Esophagus mucosa (tissue), 1 donor: ENCODE measurements around the gene SS18L1. TPM values are rescaled to one million over a fixed set of nuclear protein-coding genes. Genes with fewer than 3 reads are reported as not detected.

Experiments
- ATAC-seq: fragments of 200-7000 bp; cut with Tn5 transposase; one replicate; pipeline ENCODE4 v1.9.1; 2020
- total RNA-seq: library from RNA; stranded (reverse); gene quantifications from one replicate; pipeline ENCODE4 v1.2.4, GENCODE V29; 2023
- donor health status: DM: yes; HTN: yes; CAD: no.

The SS18L1 gene
- total RNA-seq, 1 donor from 2014 or later, result 6.9 TPM

DNA sequence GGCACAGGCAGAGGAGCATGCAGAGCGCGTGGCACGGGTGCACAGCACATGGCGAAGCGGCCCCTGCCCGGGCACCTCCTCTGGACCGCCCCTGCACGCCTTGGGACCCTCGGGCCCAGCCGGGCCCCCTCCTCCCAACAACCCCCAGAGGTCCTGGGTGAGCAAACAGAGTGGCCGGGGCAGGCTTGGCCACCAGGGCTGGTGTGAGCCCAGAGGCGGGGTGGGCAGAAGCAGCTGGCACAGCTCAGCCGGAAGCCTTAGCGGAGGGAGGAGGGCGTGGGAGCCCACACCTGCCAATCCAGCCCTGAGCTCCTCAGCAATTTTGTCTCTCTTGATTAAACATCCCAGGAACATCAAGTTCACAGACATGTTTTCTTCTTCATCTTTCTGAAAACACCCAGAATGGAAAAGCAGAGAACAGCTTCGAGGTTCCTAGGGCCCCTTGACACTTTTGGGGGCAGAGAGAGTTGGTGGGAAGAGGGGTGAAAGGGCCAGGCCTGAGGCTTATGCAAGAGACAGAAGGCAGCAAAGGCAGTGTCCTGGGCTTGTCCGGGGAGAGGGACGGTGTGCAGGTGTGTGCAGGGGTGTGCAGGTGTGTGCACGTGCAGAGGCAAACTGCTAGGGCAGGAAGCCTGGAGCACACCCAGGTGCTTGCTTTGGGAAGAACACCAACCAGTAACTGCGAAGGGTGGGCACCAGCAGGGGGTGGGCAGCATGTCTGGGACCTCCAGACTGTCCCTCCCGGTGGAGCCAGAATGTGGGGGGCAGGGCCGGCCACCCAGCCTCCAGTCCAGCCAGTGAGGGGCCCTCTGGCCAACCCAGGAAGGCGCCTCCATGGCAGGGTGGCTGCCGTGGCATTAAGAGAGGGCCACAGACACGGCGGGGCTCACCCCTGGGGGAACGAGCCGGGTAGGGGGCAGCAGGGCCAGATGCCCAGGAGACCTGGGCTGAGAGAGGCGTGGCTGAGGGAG, 71.7 kb downstream of the SS18L1 start:
- ATAC-seq, result no peak

DNA sequence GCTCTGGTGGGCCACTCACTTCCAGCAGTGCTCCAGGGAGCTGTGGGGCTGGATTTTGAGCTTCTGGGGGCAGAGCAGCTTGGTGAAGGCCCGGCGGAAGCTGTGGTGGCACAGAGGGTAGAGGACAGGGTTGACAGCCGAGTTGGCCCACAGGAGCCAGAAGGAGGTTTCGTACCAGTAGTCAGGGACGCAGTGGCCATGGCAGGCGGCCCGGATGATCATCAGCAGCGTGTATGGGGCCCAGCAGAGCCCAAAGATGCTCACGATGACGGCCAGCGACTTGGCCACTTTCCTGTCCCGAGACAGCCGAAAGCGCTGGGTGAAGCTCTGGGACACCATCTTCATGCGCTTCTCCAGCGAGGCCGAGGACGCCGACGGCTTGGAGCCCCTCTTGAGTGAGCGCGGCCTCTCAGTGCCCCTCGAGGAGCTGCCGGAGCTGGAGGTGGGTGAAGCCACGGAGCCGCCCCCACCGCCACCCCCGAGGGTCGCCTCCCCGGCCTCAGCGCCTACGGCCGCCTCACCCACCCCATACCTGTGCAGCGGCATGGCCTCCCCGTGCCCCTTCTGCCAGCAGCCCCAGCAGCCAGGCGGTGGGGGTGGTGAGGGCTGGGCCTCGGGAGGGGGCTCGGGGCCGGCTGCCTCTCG, 72.5 kb downstream of the SS18L1 start:
- ATAC-seq, result no peak

DNA sequence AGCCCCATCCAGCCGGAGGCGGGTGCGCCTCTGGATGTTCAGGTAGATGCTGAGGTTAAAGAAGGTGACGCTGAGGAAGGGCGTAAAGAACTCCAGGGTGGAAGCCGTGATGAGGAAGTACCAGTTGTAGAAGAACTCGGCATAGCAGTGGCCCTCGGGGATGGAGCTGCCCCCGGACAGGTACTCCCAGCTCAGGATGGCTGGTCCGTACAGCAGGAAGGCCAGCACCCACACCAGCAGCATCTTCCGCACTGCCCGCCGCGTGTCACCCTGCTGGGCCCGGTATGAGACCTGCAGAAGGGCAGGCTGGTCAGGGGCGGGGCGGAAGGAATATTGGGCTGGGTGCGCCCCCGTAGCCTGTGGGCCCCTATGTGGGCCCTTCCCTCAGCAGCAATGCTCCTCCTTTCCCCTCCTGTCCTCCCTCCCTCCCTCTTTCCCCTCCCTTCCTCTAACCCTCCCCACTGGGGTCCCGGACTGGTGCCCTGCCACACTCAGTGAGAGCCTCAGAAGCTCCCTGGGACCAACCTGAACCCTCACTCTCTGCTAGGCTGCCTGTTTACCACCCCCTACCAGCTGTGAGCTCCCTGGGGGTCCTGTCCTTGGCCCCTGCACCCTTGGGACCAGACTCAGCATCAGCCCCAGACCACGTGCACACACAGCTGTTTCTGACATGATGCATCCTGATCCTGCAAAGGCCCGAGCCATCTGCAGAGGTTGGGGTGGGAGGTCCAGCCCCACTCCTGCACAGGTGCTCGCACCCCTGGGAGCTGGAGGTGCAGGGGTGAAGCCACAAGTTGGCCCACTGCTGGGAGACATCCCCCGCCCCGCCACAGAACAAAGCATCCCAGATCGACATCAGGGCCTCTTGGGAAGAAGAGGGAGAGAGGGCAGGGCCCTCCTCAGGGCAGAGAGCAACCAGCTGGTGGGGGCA, 73.3 kb downstream of the SS18L1 start:
- no peak for ATAC-seq

DNA sequence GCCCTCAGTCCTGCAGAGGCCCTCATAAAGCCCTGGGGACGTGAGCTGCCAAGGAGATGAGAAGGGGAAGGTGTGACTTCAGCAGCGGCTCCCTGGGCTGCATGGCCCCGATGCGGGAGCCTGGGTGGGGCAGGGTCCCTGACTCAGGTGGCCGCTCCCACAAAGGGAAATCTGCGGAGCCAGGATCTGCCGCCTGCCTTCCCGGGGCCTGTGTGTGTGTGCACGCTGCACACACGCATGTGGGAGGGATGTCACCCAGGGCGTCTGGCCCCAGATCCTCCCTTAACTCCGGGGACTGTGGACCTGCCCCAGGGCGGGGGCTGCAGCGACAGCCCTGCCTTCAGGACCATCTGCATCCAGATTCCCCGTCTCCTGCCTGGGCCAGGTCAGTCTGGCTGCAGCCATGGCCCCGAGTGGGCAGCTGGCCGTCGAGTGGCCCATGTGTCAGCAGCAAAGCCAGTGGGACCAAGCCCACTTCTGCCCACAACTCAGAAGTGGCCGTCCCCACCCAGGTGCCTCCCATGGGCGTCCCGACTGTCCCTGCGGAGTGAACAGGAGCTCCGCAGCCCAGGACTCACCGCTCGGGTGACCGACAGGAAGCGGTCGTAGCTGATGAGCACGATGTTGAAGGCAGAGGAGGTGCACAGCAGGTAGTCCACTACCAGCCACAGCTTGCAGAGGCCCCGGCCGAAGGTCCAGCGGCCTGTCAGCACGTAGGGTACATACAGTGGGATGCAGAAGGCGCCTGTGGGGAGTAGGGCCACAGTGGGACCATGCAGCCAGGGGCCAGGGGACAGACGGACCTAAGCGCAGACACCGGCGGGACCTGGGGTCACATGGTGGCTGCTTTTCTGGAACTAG, 74.6 kb downstream of the SS18L1 start:
- ATAC-seq, result no peak

DNA sequence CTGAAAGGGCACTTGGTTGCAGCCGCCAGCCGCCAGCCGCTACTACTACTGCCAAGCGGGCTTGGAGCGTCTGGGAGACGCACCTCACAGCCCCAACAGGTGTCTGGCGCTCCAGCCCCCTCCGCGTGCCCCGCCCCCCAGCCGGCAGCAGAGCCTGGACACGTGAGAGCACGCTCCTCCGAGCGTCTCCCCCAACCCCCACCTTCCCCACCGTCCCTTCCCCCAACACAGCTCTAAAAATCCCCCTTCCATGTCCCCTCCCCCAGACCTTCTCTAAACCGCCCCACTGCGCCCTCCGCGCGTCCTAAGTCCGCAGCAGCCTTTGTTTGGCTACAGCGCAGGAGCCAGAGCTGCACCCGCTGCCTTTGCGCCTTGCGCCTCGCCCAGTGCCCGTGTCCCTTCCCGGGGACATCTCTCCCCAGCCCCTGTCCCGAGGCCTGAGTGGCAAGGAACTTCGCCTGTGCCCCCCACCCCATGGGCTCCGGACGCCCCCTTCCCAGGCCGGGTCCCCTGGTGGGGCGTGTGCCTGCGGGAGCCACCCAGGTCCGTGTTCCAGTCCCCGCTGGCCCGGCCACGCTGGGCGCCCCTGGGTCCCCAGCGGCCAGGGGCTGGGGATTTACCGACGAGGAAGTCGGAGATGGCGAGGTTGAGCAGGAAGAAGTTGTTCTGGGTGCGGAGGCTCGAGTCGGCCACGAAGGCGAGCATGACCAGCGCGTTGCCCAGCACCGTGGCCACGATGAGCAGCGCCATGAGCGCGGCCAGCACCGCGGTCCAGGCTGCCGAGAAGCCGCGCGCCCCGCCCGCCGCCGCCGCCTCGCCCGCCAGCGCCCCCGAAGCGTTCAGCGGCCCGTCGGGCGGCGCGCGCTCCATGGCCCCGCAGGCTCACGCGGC, 75.8 kb downstream of the SS18L1 start:
- no peak for ATAC-seq

DNA sequence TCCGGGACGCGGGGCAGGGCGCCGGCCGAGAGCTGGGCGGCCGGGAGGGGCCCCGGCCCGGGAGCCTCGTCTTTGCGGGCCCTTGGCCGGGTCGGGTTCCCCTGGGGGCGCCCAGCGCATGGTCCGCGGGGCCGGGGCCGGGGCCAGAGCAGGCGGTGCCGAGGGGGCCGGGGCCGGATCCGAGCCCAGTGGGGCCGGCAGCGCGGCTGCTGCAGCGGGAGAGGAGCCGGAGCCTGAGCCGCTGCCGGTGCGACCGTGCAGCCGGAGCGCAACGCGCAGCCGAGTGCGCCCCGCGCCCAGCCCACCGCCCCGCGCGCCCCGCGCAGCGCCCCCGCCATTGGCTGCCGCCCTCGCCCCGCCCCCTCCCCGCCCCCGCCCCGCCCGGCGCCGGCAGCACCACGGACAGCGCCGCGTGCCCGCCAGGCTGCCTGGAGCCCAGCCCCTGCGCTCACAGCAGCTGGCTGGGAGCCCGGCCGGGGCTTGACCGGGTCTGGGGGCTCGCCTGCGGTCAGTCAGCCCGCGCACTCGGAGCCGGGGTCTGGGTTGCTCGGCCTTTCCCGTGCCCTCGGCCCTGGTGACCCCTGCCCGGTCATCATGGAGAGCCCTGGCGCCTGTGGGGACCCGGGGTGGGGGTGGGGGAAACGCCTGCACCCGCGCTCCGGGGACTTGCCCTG, 76.6 kb downstream of the SS18L1 start, which contains the start of gene HRH3:
Gene HRH3, minus strand, starts transcription at position 287 of the 674 bp plus-strand sequence. CDS start 308 bp downstream, outside the sequence.
- ATAC-seq, result peak; percentile 56

DNA sequence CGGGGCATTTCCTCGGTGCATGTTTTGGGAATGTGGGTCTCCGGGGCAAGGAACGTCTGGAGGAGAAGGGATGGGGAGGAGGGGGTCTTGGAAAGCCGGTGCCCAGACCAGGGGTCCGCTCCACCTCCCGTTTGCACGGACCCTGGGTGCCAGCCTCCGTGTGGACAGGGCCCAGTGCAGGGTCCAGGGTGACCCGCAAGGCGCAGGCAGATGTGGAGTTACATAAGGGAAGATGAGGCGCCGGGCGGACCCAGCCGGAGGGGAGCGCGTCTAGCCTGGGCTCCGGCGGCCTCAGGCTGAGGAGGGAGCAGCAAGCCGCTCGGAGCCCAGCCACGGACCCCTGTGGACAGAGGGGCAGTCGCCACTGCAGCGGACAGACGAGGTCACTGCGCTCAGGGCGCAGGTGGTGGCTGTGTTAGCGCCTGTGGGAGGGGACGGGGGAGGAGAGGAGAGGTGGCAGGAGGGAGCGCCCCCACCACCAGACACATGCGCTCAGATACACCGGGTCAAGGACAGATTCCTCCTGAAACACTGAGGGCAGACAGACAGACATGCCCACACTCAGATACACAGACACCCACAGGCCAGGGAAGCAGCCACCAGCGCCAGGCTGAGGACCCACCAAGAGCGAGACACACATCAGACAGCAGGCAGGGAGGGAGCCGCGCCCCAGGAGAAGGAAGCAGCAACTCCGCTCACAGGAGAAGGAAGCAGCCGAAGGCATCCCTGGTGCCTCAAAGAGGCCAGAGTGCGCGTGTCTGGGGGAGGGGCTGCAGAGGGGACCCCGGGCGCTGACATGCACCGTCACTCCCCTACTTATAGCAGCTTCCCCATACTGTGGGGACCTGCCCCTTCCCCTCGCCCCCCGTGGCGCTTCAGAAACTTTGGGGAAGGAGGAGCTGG, 77.3 kb downstream of the SS18L1 start:
- ATAC-seq, result no peak

DNA sequence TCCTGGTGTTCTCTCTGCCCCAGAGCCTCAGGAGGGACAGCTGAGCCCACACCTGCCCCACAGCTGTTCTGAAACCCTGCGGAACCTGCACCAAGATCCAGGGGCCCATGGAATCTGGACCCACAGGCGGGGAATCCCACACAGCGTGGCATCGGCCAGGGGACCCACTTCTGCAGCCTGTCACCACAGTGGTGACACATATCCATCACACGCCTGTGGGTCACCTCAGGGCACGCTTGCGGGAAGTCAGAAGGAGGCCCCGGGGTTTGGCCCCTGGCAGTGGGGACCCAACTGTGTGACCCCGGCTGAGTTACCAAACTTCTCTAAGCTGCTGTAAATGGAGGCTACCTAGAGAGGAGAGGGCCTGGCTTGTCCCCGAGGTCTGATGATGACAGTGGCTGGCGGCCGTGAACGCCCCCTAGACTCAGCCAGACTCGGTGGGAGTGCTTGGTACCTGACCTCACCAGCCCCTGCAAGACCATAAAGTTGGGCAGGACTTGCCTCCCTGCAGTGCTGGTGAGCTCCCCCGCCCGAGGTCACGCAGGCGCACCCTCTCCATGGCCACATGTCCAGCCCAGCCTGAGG, 78.8 kb downstream of the SS18L1 start:
- ATAC-seq, result no peak

DNA sequence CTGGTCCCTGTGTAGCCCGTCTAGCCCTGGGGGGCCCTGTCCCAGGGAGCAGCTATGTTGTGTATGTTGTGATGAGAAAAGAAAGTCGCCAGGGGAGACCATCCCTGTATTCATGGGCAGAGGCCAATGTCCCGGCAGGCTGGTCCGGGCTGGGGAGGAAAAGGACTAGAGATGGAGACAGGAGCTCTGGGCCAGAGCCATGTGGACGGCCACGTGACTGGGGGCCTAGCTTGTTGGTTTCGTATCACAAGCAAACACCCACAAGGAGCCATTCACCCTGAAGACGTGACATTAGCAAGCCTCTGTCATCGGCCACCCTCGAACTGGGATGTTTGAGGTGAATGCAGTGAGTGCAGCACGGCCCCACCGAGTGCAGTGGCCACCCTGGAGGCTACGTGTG, 79.4 kb downstream of the SS18L1 start:
- no peak for ATAC-seq

DNA sequence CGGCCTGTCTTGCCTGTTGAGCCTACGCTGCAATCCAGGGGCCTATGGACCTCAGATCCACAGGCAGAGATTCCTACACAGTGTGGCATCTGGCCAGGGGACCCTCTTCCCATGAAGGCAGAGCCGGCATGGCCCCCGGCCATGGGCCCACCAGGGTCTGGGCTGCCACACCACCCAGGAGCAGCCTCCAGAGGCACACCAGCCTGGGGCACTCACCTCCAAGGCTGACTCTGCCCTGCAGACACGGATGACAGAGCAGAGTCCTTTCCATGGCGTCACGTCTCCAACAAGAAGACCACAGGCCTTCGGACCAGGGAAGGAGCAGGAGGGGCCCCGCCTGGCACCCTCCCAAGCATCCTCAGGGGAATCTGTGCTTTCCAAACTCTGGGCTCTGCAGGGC, 80.0 kb downstream of the SS18L1 start:
- ATAC-seq, result no peak

DNA sequence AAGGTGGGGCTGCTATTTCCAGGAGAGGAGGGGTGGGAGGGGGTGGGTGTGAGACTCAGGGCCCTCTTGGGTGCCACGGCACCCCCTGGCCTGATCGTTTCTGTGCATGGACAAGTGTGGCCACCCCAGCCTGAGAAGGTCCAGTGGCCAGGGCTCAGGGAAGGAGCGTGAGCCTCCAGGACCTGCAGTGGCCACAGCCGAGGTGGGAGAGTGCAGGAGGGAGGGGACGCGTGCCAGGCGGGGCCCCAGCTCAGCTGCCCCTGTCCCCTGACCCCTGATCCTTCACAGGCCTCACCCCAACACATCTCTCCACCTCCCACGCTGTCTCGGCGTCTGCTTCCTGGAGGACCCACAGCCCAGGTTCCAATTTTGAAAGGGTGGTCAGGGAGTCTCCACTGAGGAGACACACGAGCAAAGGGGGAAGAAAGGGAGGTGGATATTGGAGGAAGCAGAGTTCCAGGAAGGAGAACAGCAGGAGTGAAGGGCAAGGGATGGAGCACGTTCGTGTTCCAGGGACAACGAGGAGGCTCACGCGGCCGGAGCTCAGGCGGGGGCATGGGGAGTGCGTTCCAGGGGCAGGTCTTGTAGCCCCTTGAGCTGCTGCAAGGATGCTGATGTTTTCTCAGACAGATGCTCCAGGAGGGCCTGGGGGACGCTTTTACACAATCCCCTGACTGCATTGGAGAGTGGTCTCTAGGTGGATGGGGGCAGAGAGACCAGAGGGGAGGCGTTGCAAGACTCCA, 80.7 kb downstream of the SS18L1 start:
- no peak for ATAC-seq

DNA sequence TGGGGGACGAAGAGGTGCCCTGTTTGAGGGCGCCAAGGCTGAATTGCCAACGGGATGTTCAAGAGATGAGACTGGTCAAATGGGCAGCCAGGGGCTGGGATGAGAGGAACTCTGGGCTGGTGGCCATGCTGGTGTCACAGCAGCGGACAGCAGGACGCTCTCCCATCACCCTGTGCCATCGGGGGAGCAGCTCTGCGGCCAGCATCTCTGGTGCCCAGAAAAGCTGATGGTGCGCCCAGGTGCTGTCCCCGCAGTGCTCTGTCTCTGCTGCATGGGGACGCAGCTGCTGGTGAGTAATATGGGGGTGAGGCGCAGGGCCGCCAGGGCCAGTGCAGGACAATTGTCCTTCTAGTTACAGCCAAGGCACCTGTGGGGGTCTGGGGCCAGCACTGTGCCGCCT, 81.5 kb downstream of the SS18L1 start:
- no peak for ATAC-seq

DNA sequence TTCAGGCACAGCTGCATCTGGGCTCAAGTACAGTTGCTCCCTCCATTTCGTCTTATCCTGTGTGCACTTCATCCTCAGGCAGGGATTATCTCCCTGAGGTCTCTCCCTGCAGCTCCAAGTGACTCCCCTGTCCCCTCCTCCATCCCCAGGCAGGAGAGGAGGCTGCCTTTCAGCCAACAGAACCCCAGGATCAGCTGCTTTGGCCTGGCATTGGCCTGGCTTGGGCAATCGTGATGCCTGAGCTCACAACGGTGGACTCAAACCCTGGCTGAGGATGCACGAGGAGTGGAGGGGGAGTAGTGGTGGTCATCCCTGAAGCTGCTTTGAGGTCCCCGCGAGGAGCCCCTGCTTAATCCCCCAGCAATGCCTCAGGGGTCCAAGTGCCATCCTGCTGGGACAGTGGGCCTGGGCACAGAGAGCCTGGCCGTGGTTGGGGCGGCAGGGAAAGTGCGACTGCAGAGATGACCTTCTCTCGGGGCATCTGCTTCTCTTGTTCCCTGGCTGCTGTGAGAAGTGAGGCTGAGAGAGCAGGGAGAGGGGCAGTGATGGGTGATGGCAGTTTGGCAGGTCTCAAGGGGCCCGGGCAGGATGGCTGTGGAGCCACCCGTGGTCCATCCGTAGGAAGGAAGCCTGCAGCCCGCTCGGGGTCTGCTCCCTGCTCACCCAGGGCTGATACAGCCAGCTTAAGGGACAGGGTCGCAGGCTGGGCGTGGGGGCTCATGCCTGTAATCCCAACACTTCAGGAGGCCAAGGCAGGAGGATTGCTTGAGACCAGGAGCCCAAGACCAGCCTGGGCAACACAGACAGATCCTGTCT, 82.5 kb downstream of the SS18L1 start:
- ATAC-seq, result no peak

DNA sequence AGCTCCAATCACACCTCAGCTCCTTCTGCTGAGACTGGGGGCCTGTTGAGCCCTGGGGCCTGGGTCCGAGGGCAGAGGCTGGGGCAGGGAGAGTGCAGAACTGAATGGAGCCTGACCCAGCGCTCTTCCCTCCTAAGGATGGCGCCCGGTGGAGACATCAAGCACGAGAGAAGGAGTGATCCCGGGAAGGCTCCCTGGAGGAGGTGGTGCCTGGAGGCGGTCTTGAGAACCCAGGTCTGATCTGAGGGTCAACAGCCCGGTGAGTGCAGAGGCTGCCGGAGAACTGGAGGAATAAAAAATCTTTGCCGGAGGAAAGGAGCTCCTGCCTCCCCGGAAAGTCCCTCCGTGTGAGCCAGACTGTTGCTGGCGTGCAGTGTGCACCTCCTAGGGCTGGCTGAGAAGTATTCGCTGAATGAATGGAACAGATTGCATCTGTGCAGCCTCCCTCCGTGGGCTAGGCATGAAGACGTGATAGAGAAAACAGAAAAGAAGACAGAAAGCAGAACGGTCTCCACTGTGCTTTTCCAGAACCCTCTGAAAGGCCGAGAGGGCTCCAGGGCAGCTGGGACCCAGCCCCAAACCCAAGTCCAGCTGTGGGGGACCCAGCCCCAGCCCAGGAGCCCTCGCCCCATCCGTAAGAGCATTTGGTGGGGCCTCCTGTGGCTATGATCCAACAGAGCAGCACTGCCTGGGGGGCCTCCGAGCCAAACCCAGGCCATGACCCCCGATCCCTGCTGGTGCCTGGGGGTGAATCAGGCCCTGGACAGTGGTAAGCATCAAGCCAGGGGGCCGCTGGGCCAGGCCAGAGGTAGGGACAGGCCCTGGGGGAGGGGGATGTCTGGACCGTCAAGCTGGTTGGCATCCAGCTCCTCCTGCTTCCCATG, 83.4 kb downstream of the SS18L1 start:
- no peak for ATAC-seq

DNA sequence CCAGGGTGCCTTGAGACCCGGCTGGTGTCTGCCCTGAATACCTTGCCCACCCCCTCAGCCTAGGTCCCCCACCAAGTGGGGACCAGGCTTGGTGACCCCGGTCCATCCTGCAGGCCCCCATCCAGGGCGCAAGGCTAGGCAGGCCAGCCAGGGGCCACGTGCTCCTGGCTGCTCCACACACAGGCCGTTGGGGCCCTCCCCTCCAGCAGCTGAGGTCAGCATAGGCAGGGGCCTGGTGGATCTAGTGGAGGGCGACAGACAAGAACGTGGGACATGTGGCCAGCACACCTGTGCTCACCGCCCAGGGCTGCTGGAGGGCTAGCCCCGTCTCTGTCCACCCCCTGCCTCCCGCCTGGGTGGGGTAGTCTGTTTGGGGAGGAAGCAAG, 84.0 kb downstream of the SS18L1 start:
- no peak for ATAC-seq
